ENCODE data around the gene SMCO4.

SMCO4 gene

GRCh38 chr11:93563857-93564256 lies 20.7 kb upstream of the SMCO4 start:
- H3K9me2 ChIP-seq (replicated peaks; ENCODE audit: low read depth, low read length) = no peaks in the 10 kb centered on the region
- no peak overlapping the region for H3K4me2 ChIP-seq (ENCODE audit: low read depth, low read length, poor library complexity, severe bottlenecking)
- no peaks in the 10 kb centered on the region for H3K4me1 ChIP-seq (ENCODE audit: insufficient read depth, low read length, poor library complexity, severe bottlenecking)
- H3K27me3 ChIP-seq (ENCODE audit: insufficient read depth, low read length, poor library complexity, severe bottlenecking) = no peaks in the 10 kb centered on the region
- H3K9me3 ChIP-seq (ENCODE audit: insufficient read depth, low read depth, low read length) = no peaks in the 10 kb centered on the region
- no peaks in the 10 kb centered on the region for H3K79me2 ChIP-seq (ENCODE audit: insufficient read depth, low read length)
- H3K9ac ChIP-seq (ENCODE audit: low read depth, low read length, poor library complexity, severe bottlenecking) = no peak overlapping the region
- TF ChIP-seq EZH2phosphoT487 (IDR thresholded peaks at IDR 0.05; ENCODE audit: borderline replicate concordance) = no peak
- TF ChIP-seq CTCF (conservative IDR thresholded peaks at IDR 0.05; ENCODE audit: low read length) = no peak
- H3K36me3 ChIP-seq (ENCODE audit: insufficient read depth, low read length) = no peaks in the 10 kb centered on the region
- no peak overlapping the region for H3K4me3 ChIP-seq (ENCODE audit: low read length, poor library complexity, severe bottlenecking)
- H2AFZ ChIP-seq (ENCODE audit: low read length) = no peak overlapping the region
- H3F3A ChIP-seq (ENCODE audit: low read depth) = no peaks in the 10 kb centered on the region
- no peaks in the 10 kb centered on the region for H4K20me1 ChIP-seq (ENCODE audit: insufficient read depth, low read length, poor library complexity, severe bottlenecking)

DNA sequence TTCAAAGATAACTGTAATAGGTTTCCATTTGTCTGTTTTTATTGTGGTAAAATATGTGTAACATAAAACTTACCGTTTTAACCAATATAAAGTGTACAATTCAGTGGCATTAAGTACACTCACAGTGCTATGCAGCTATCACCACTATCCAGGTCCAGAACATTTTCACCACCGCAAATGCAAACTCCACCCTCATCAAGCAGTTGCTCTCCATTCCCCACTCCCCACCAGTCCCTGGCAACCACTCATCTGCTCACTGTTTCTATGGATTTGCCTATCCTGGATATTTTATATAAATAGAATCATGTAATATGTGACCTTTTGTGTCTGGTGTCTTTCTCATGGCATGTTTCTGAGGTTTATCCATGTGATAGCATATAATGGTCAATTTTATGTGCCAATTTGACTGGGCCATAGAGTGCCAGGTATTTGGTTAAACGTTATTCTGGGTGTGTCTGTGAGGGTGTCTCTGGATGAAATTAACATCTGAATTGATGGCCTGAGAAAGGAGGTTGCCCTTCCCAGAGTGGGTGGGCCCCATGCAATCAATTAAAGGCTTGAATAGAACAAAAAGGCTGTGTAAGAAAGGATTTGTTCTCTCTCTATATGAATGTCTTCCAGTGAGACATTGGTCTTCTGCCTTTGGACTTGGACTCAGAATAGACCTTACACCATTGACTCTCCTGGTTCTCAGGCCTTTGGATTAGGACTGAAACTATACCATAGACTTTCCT lies 17.2 kb upstream of the SMCO4 start:
- no peaks in the 10 kb centered on the region for H3K9me3 ChIP-seq (ENCODE audit: insufficient read depth, low read depth, low read length)
- H3K36me3 ChIP-seq (ENCODE audit: insufficient read depth, low read length) = no peaks in the 10 kb centered on the region
- no peaks in the 10 kb centered on the region for H3K27me3 ChIP-seq (ENCODE audit: insufficient read depth, low read length, poor library complexity, severe bottlenecking)
- H3K9ac ChIP-seq (ENCODE audit: low read depth, low read length, poor library complexity, severe bottlenecking) = no peak overlapping the region
- no peaks in the 10 kb centered on the region for H4K20me1 ChIP-seq (ENCODE audit: insufficient read depth, low read length, poor library complexity, severe bottlenecking)
- H3K9me2 ChIP-seq (replicated peaks; ENCODE audit: low read depth, low read length) = no peaks in the 10 kb centered on the region
- H3K4me3 ChIP-seq (ENCODE audit: low read length, poor library complexity, severe bottlenecking) = no peak overlapping the region
- H3K4me2 ChIP-seq (ENCODE audit: low read depth, low read length, poor library complexity, severe bottlenecking) = no peak overlapping the region
- TF ChIP-seq EZH2phosphoT487 (IDR thresholded peaks at IDR 0.05; ENCODE audit: borderline replicate concordance) (no peak), CTCF (conservative IDR thresholded peaks at IDR 0.05; ENCODE audit: low read length) (no peak)
- no peaks in the 10 kb centered on the region for H3F3A ChIP-seq (ENCODE audit: low read depth)
- H2AFZ ChIP-seq (ENCODE audit: low read length) = no peak overlapping the region
- H3K79me2 ChIP-seq (ENCODE audit: insufficient read depth, low read length) = no peaks in the 10 kb centered on the region
- no peaks in the 10 kb centered on the region for H3K4me1 ChIP-seq (ENCODE audit: insufficient read depth, low read length, poor library complexity, severe bottlenecking)

DNA sequence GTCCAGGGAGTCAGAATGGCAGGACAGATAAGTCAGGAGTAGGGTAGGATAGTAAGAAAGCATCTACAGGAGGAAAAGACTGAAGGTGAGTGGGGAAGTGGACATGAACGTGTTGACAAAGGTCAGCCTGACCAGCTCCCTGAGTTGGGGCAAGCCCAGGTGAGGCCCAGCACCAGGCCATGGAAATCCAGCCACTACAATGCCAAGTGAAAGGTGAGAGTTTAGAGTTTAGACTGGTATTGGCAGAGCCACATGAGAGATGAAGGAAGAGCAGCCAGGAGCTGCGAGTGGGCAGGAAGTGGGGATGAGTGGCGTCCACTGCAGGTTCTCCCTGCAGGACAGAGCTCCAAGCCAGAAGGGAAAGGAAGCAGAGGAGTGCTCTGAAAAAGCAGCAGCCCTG lies 16.5 kb upstream of the SMCO4 start:
- no peaks in the 10 kb centered on the region for H3K27me3 ChIP-seq (ENCODE audit: insufficient read depth, low read length, poor library complexity, severe bottlenecking)
- H3K4me2 ChIP-seq (ENCODE audit: low read depth, low read length, poor library complexity, severe bottlenecking) = no peak overlapping the region
- H4K20me1 ChIP-seq (ENCODE audit: insufficient read depth, low read length, poor library complexity, severe bottlenecking) = no peaks in the 10 kb centered on the region
- no peaks in the 10 kb centered on the region for H3K36me3 ChIP-seq (ENCODE audit: insufficient read depth, low read length)
- no peak for TF ChIP-seq CTCF (conservative IDR thresholded peaks at IDR 0.05; ENCODE audit: low read length)
- no peak for TF ChIP-seq EZH2phosphoT487 (IDR thresholded peaks at IDR 0.05; ENCODE audit: borderline replicate concordance)
- no peak overlapping the region for H3K9ac ChIP-seq (ENCODE audit: low read depth, low read length, poor library complexity, severe bottlenecking)
- H3K9me2 ChIP-seq (replicated peaks; ENCODE audit: low read depth, low read length) = no peaks in the 10 kb centered on the region
- no peaks in the 10 kb centered on the region for H3K4me1 ChIP-seq (ENCODE audit: insufficient read depth, low read length, poor library complexity, severe bottlenecking)
- no peaks in the 10 kb centered on the region for H3F3A ChIP-seq (ENCODE audit: low read depth)
- H3K4me3 ChIP-seq (ENCODE audit: low read length, poor library complexity, severe bottlenecking) = no peak overlapping the region
- H3K79me2 ChIP-seq (ENCODE audit: insufficient read depth, low read length) = no peaks in the 10 kb centered on the region
- H3K9me3 ChIP-seq (ENCODE audit: insufficient read depth, low read depth, low read length) = no peaks in the 10 kb centered on the region
- H2AFZ ChIP-seq (ENCODE audit: low read length) = no peak overlapping the region

Measured in Loucy (cell line).